OCI-LY3 (cell line): Measurements from ENCODE around the gene ZNF232.
"Not testable (repeated sequence)": the region's sequence is repeated elsewhere in the genome, so short reads cannot be mapped to it uniquely, and the experiment has no call there.

ENCODE experiments used
- H2AFZ ChIP-seq: fragments of 200-600, 300-600 bp; shearing (Covaris generic); 2 replicates; pipeline ENCODE4 v1.6.0; 2014; ENCODE audit warnings: antibody characterized with exemption, low read depth, low read length
- H3K27ac ChIP-seq: fragments of 200-600, 300-600 bp; sonication (generic); 2 replicates; pipeline ENCODE4 v1.5.1; 2014; ENCODE audit warnings: mild to moderate bottlenecking, low read length, moderate library complexity, mixed read lengths
- H3K27me3 ChIP-seq: fragments of 200-600, 300-600 bp; sonication (generic); 2 replicates; pipeline ENCODE4 v1.6.1; 2014; ENCODE audit warnings: low read depth, low read length, mixed read lengths
- H3K36me3 ChIP-seq: fragments of 200-600, 300-600 bp; sonication (generic); replicated peaks from 2 replicates; pipeline ENCODE3; 2014; ENCODE audit warnings: low read depth, low read length, mixed read lengths
- H3K4me1 ChIP-seq: fragments of 300-600, 200-600 bp; sonication (generic); 2 replicates; pipeline ENCODE4 v1.6.1; 2014; ENCODE audit warnings: low read length, mixed read lengths
- H3K4me2 ChIP-seq: fragments of 200-600, 300-600 bp; sonication (generic); 2 replicates; pipeline ENCODE4 v1.6.1; 2014; ENCODE audit warnings: low read length, mixed read lengths
- H3K4me3 ChIP-seq: fragments of 300-600, 200-600 bp; sonication (generic); 2 replicates; pipeline ENCODE4 v1.5.1; 2014; ENCODE audit warnings: antibody characterized with exemption, mild to moderate bottlenecking, low read length, moderate library complexity
- H3K79me2 ChIP-seq: fragments of 300-600, 200-600 bp; shearing (Covaris generic); 2 replicates; pipeline ENCODE4 v1.6.1; 2014; ENCODE audit warnings: mild to moderate bottlenecking, low read length, mixed read lengths
- H3K9ac ChIP-seq: fragments of 300-600, 200-600 bp; shearing (Covaris generic); 2 replicates; pipeline ENCODE4 v1.6.0; 2014; ENCODE audit warnings: mild to moderate bottlenecking, low read length, moderate library complexity
- H3K9me3 ChIP-seq: fragments of 200-600, 300-600 bp; shearing (Covaris generic); 2 replicates; pipeline ENCODE4 v1.6.1; 2014; ENCODE audit warnings: low read length, mixed read lengths; ENCODE audit not compliant: insufficient read depth
- H4K20me1 ChIP-seq: fragments of 200-600, 300-600 bp; sonication (generic); 2 replicates; pipeline ENCODE4 v1.6.1; 2016; ENCODE audit warnings: low read length, mixed read lengths; ENCODE audit not compliant: insufficient read depth
- CTCF ChIP-seq: fragments of 200-600, 300-600 bp; sonication (generic); IDR thresholded peaks from 2 replicates; pipeline ENCODE4 v1.5.1; 2014; ENCODE audit warnings: antibody characterized with exemption, low read length, low read depth
- EZH2phosphoT487 ChIP-seq: fragments of 200-600 bp; shearing (Covaris generic); IDR thresholded peaks from 2 replicates; pipeline ENCODE4 v1.6.1; 2018; ENCODE audit warnings: antibody characterized with exemption, mixed run types, low read depth

ZNF232 gene

DNA sequence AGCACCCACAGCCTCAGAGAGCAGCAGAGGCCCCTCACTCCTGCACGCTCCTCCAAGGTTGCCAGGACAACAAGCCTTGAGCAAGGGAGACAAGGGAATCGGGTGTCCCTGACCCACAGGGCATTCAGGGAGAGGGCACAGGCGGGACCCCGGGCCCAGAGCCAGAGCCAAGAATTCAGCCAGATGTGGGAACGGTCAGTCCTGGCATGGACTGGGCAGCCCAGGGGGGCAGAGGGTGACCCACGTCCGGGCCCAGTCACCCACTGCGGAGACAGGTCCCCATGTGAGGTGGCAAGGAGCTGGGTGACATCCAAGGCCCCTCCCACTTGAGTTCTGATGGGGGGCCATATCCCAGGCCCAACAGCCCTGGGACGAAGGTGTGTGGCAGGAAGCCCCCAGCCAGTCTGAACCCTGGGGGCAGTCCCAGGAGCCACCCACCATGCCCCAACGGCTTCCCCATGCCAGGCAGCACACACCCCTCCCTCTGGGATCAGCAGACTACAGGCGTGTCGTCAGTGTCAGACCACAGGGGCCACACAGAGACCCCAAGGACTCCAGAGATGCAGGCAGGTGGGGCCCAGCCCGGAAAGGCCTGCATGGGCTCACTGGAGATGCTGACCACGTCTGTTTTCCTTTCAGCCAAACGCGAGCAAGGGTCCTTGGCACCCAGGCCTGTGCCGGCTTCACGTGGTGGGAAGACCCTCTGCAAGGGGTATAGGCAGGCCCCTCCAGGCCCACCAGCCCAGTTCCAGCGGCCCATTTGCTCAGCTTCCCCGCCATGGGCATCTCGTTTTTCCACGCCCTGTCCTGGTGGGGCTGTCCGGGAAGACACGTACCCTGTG lies 27.2 kb upstream of the ZNF232 start:
- Histone ChIP-seq H3K79me2 (no peaks in the 10 kb centered on the region), H3K9me3 (no peaks in the 10 kb centered on the region), H3K27ac (no peak overlapping the region), H3K4me2 (no peak overlapping the region), H3K4me1 (no peaks in the 10 kb centered on the region), H3K9ac (no peak overlapping the region), H3K36me3 (no peaks in the 10 kb centered on the region), H3K4me3 (no peak overlapping the region), H2AFZ (no peak overlapping the region), H4K20me1 (no peaks in the 10 kb centered on the region), H3K27me3 (no peaks in the 10 kb centered on the region)
- no peak for TF ChIP-seq EZH2phosphoT487
- no peak for TF ChIP-seq CTCF

DNA sequence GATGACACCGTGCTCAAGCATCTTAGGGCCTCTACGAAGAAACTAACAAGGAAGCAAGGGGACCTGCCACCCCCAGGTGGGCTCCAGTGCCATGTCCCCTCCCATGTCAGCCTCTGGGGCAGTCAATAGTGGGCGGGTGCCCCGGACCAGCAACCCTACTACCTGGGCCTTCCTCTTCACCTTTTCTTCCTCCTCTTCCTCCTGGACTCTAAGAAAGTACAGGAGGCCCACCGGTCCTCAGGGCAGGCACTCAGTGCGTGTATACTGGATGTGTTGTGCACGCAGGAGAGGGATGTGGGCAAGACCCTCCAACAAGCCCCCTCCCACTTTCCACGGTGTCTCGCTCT lies 26.5 kb upstream of the ZNF232 start:
- not testable (repeated sequence) for H3K9ac ChIP-seq, H3K9me3 ChIP-seq, H3K36me3 ChIP-seq, H2AFZ ChIP-seq, H3K4me1 ChIP-seq, H3K4me2 ChIP-seq, H3K79me2 ChIP-seq, H4K20me1 ChIP-seq, H3K27me3 ChIP-seq, H3K27ac ChIP-seq, H3K4me3 ChIP-seq

DNA sequence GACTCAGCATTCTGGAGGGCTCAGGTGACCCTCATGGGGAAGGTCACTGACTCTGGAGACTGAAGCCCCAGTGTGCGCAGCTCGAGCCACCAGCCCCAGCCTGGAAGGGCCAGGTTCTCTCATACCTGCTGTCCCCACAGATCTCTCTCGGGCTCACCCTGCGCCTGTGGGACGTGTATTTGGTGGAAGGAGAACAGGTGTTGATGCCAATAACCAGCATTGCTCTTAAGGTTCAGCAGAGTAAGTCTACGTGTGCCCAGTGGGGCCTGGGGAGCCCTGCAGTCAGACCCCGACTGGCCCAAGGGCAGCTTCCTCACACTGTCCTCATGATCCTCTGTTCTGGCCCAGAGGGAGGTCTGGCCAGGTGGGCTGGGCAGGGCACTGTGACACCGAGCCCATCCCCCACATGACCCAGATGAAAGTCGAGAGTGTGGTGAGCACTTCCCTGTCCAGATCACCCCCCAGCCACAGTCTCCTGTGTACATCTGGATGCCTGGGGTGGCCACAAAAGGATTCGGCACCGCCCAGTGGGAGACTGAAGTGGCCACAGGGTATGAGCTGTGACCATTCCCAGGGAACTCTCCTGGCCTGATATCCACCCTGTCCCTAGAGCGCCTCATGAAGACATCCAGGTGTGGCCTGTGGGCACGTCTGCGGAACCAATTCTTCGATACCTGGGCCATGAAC lies 26.0 kb upstream of the ZNF232 start:
- not testable (repeated sequence) for H3K27me3 ChIP-seq, H3K9me3 ChIP-seq, H3K4me3 ChIP-seq, H3K36me3 ChIP-seq, H3K4me1 ChIP-seq, H3K4me2 ChIP-seq, H4K20me1 ChIP-seq, H2AFZ ChIP-seq, H3K27ac ChIP-seq, H3K9ac ChIP-seq, H3K79me2 ChIP-seq

DNA sequence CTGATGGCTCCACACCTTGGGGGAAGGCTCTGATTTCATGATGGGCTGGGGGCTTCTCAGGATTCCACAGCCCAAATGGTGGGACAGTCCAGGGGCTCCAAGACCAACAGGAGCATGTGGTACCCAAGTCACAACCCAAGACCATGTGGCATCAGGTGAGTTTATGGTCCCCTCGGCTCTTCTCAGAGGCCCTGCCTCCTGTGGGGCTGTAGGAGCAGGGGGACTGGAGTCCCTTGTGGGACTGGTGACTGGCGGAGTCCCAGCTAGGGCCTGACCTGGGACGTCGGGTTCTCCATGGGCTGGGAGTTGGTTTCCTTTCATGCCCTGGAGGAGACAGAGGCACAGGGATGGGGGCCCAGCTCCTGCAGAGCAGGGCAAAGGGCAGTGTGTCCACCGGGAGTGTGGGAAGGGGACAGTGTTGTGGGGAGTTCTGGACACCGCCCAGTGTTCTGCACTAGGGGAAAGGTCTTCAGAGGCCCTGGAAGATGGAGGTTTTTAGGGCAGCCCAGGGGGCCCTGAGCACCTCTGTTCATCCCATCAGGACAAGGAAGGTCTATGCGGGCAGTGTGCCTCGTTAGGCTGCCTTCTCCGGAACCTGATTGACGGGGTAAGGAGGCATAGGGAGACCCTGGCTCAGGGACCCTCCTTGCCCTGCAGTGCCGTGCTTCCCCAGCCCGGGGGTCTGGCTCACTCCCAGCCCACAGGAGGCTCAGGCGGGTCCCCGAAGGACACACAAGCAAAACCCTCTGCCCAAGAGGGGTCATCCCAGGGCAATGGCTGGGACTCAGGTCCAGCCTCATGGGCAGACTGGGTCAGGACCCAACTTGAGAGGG lies 25.1 kb upstream of the ZNF232 start:
- not testable (repeated sequence) for H3K36me3 ChIP-seq, H2AFZ ChIP-seq, H3K9ac ChIP-seq, H3K4me1 ChIP-seq, H4K20me1 ChIP-seq, H3K4me3 ChIP-seq, H3K4me2 ChIP-seq, H3K79me2 ChIP-seq, H3K9me3 ChIP-seq, H3K27me3 ChIP-seq, H3K27ac ChIP-seq

DNA sequence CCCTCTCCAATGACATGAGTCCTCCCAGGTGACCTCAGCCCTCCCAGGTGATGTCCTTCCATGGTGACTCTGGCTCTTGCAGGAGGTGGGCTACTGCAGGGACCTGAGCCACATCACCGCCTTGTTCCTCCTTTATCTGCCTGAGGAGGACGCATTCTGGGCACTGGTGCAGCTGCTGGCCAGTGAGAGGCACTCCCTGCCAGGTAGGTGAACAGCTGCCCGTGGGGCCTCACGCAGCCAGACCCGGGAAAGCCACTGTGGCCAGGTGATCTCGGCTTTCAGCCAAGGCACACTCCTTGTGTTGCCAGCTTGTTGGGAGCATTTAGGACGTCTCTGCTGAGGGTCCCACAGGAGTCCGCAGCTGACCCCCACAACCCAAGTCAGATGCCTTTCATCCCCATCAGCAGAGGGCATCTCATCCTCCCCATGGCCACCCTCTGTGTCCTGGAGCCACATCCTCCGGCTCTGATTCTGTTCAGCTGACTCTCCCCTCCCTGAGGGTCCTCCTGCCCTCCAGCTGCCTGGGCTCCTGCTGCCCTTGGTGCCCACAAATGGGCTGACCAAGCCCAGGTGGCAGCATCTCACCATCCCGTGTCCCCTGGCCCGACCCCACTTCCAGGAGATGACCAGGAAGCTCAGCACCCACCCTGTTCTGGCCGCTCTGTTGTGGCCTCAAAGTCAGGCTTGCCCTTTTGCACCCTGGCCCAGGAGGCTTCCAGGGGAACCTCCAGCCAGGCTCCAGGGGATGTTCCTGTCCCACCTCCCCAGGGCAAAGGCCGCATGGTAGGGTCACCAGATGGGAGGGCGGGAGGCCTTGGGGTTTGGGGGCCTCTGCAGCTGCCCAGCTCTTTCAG lies 24.3 kb upstream of the ZNF232 start:
- Histone ChIP-seq H3K27ac (no peak overlapping the region), H3K36me3 (no peaks in the 10 kb centered on the region), H3K27me3 (no peaks in the 10 kb centered on the region), H3K9me3 (no peaks in the 10 kb centered on the region), H3K79me2 (no peaks in the 10 kb centered on the region), H3K4me3 (no peak overlapping the region), H3K4me2 (no peak overlapping the region), H2AFZ (no peak overlapping the region), H3K4me1 (no peaks in the 10 kb centered on the region), H3K9ac (no peak overlapping the region), H4K20me1 (no peaks in the 10 kb centered on the region)
- TF ChIP-seq EZH2phosphoT487 (no peak), CTCF (no peak)

DNA sequence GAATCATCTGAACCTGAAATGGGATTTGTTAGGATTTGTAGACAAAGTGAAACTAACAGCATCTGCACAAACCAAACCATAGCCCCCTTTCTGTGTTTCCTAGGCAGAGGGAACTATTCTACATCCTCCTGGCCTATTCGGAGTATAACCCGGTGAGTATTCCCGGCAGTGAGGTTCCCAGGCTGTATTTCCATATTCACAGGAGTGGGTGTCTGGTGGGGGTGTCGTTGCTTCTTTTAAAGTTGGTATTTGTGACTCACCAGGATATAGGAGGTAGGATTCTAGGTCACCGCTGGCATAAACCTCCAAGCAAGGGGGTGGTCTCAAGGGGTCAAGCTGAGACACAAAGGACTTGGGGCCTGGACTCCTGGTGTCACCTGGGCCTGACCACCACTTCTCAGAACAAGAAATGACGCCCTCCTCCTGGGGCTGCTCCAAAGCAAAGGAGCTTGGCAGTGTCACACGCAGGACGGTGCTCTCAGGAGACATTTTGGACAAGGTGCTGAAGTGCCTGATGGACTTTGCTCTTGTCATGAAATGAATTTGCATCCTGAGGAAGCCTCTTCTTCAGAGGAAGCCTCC lies 23.5 kb upstream of the ZNF232 start:
- not testable (repeated sequence) for H2AFZ ChIP-seq, H3K9me3 ChIP-seq, H3K4me3 ChIP-seq, H3K27ac ChIP-seq, H3K36me3 ChIP-seq, H3K9ac ChIP-seq, H3K79me2 ChIP-seq, H3K27me3 ChIP-seq, H3K4me2 ChIP-seq, H3K4me1 ChIP-seq, H4K20me1 ChIP-seq

GRCh38 chr17:5134571-5134970 lies 22.9 kb upstream of the ZNF232 start:
- H3K4me2 ChIP-seq, H3K4me1 ChIP-seq, H2AFZ ChIP-seq, H3K79me2 ChIP-seq, H3K27me3 ChIP-seq, H3K36me3 ChIP-seq, H3K9me3 ChIP-seq, H3K9ac ChIP-seq, H3K4me3 ChIP-seq, H4K20me1 ChIP-seq, H3K27ac ChIP-seq: not testable (repeated sequence)
